HepG2 (cell line): ENCODE measurements around the gene SLC22A5. TPM values are rescaled to one million over a fixed set of nuclear protein-coding genes. Genes with fewer than 3 reads are reported as not detected.

Source experiments
- BRD4 ChIP-seq: sonication (generic); formaldehyde crosslinking; IDR thresholded peaks from 2 replicates; pipeline ENCODE4 v1.4.0; 2020; ENCODE audit warnings: missing genetic modification reagents
- CBX1 ChIP-seq: IDR thresholded peaks from one replicate; pipeline ENCODE4 v1.6.1; 2016; ENCODE audit warnings: antibody characterized with exemption, low read depth
- CBX2 ChIP-seq, 2 experiments: fragments of 200-600 bp in 1 of 2; sonication (generic); formaldehyde crosslinking in 1 of 2; IDR thresholded peaks; 2 replicates each; pipeline versions ENCODE4 v1.7.0 to v1.8.1; 2018 to 2022; ENCODE audit warnings: low read depth in 2 of 2, low read length in 1 of 2, mild to moderate bottlenecking in 1 of 2, missing genetic modification reagents in 1 of 2
- EP300 ChIP-seq, 3 experiments: sonication (generic) in 1 of 3; formaldehyde crosslinking in 1 of 3; IDR thresholded peaks; 2 replicates each; pipeline versions ENCODE4 v1.5.1 to v1.6.1; 2011 to 2020; ENCODE audit warnings: low read depth in 2 of 3, low read length in 2 of 3, borderline replicate concordance in 1 of 3, improper control_type of control experiment in 1 of 3, mild to moderate bottlenecking in 1 of 3, missing genetic modification reagents in 1 of 3, moderate library complexity in 1 of 3
- HNRNPL ChIP-seq: fragments of 200-400 bp; formaldehyde crosslinking; IDR thresholded peaks from 2 replicates; pipeline ENCODE4 v1.6.1; 2017; ENCODE audit warnings: mild to moderate bottlenecking, low read depth, low read length
- MTF1 ChIP-seq: sonication (generic); formaldehyde crosslinking; IDR thresholded peaks from 2 replicates; pipeline ENCODE4 v1.5.0; 2020; ENCODE audit warnings: missing genetic modification reagents
- PRDM10 ChIP-seq: sonication (generic); formaldehyde crosslinking; IDR thresholded peaks from 2 replicates; pipeline ENCODE4 v1.4.0; 2020; ENCODE audit warnings: low read depth, missing genetic modification reagents
- SRF ChIP-seq: IDR thresholded peaks from 2 replicates; pipeline ENCODE4 v1.6.1; 2011; ENCODE audit warnings: mild to moderate bottlenecking, low read depth, low read length, moderate library complexity
- ZNF232 ChIP-seq: sonication (generic); formaldehyde crosslinking; IDR thresholded peaks from 2 replicates; pipeline ENCODE4 v1.4.0; 2020; ENCODE audit warnings: missing genetic modification reagents, borderline replicate concordance
- ZNF34 ChIP-seq: sonication (generic); formaldehyde crosslinking; IDR thresholded peaks from 2 replicates; pipeline ENCODE4 v1.4.0; 2020; ENCODE audit warnings: mild to moderate bottlenecking, missing genetic modification reagents, borderline replicate concordance
- ZNF556 ChIP-seq: sonication (generic); formaldehyde crosslinking; IDR thresholded peaks from 2 replicates; pipeline ENCODE4 v1.4.0; 2020; ENCODE audit warnings: mild to moderate bottlenecking, missing genetic modification reagents, borderline replicate concordance
- ZNF607 ChIP-seq: sonication (generic); formaldehyde crosslinking; IDR thresholded peaks from 2 replicates; pipeline ENCODE4 v1.5.1; 2020; ENCODE audit warnings: missing genetic modification reagents, mild to moderate bottlenecking, borderline replicate concordance
- ZNF644 ChIP-seq: IDR thresholded peaks from 2 replicates; pipeline ENCODE4 v1.6.1; 2016; ENCODE audit warnings: low read depth
- ZSCAN21 ChIP-seq: sonication (generic); formaldehyde crosslinking; IDR thresholded peaks from 2 replicates; pipeline ENCODE4 v1.8.0; 2022; ENCODE audit warnings: mild to moderate bottlenecking, missing genetic modification reagents, moderate library complexity, borderline replicate concordance
- polyA plus RNA-seq, 8 experiments: library from polyadenylated mRNA; depleted of rRNA in 3 of 8; stranded (reverse) in 7 of 8; unstranded in 1 of 8; fragments of >200 nt; fragmentation: Illumina TruSeq in 4 of 8; extraction: Trizol in 4 of 8; gene quantifications; 2 replicates each; pipeline versions ENCODE4 v1.2.1 to v1.2.3, GENCODE V29; 2011 to 2016; ENCODE audit warnings: low read depth in 4 of 8, missing spikeins in 1 of 8, mixed read lengths in 1 of 8; ENCODE audit not compliant: insufficient read depth in 1 of 8
- total RNA-seq, 5 experiments: library from RNA; depleted of rRNA; stranded (reverse); fragments of >200 nt; fragmentation: Illumina TruSeq; extraction: Trizol; gene quantifications; 2 replicates each; pipeline ENCODE4 v1.2.3, GENCODE V29; 2016; ENCODE audit warnings: low read depth in 1 of 5
- TF ChIP-seq, protein P1 (sequence below): sonication (generic); formaldehyde crosslinking; IDR thresholded peaks from 2 replicates; pipeline ENCODE4 v1.5.0; 2020; ENCODE audit warnings: mild to moderate bottlenecking, missing genetic modification reagents
- TF ChIP-seq, protein P2 (sequence below): sonication (generic); formaldehyde crosslinking; IDR thresholded peaks from 2 replicates; pipeline ENCODE4 v1.4.0; 2020; ENCODE audit warnings: missing genetic modification reagents
- TF ChIP-seq, protein P3 (sequence below): sonication (generic); formaldehyde crosslinking; IDR thresholded peaks from 2 replicates; pipeline ENCODE4 v1.4.0; 2020; ENCODE audit warnings: missing genetic modification reagents, borderline replicate concordance

SLC22A5 gene
- total and polyA plus RNA-seq, 2 of the 13 experiments (the other 11 are each of a cell fraction or from before 2014, with no cell fraction given), result 7.1 to 15.1 TPM

GRCh38 chr5:132369474-132370180 lies at the start of gene SLC22A5 (continued):
- TF ChIP-seq ZNF232 (CRISPR knock-in tag) (peak; percentile 46; the same call in 1 of the 2 replicates), PRDM10 (CRISPR knock-in tag) (no peak), ZNF607 (CRISPR knock-in tag) (peak; percentile 65), BRD4 (CRISPR knock-in tag) (peak; percentile 40; the same call in 1 of the 2 replicates), ZNF644 (CRISPR knock-in tag) (no peak), MTF1 (CRISPR knock-in tag) (peak; percentile 77), ZSCAN21 (peak; percentile 75; the same call in 1 of the 2 replicates), SRF (no peak), ZNF34 (0 out of 2 replicates have a peak, but pooled peaks have one; percentile 50), HNRNPL (0 out of 2 replicates have a peak, but pooled peaks have one; percentile 30), CBX2 (IDR thresholded peaks at IDR 0.05; ENCODE audit: low read depth, low read length) (no peak), CBX2 (CRISPR knock-in tag; IDR thresholded peaks at IDR 0.05; ENCODE audit: low read depth) (peak; percentile 34; the same call in 1 of the 2 replicates), EP300 (IDR thresholded peaks at IDR 0.05; ENCODE audit: low read depth in 2 of 2, low read length in 2 of 2) (peak in 1 of 2 experiments; percentile 8; a peak in 1 of 4 replicates), EP300 (CRISPR knock-in tag; IDR thresholded peaks at IDR 0.05; ENCODE audit: borderline replicate concordance) (no peak), CBX1 (no peak), ZNF556 (CRISPR knock-in tag) (peak; percentile 66; the same call in 1 of the 2 replicates)
- TF ChIP-seq, protein P1, sequence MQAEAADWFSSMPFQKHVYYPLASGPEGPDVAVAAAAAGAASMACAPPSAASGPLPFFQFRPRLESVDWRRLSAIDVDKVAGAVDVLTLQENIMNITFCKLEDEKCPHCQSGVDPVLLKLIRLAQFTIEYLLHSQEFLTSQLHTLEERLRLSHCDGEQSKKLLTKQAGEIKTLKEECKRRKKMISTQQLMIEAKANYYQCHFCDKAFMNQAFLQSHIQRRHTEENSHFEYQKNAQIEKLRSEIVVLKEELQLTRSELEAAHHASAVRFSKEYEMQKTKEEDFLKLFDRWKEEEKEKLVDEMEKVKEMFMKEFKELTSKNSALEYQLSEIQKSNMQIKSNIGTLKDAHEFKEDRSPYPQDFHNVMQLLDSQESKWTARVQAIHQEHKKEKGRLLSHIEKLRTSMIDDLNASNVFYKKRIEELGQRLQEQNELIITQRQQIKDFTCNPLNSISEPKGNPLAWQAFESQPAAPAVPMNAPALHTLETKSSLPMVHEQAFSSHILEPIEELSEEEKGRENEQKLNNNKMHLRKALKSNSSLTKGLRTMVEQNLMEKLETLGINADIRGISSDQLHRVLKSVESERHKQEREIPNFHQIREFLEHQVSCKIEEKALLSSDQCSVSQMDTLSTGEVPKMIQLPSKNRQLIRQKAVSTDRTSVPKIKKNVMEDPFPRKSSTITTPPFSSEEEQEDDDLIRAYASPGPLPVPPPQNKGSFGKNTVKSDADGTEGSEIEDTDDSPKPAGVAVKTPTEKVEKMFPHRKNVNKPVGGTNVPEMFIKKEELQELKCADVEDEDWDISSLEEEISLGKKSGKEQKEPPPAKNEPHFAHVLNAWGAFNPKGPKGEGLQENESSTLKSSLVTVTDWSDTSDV (CRISPR knock-in tag), result no peak
- TF ChIP-seq, protein P2, sequence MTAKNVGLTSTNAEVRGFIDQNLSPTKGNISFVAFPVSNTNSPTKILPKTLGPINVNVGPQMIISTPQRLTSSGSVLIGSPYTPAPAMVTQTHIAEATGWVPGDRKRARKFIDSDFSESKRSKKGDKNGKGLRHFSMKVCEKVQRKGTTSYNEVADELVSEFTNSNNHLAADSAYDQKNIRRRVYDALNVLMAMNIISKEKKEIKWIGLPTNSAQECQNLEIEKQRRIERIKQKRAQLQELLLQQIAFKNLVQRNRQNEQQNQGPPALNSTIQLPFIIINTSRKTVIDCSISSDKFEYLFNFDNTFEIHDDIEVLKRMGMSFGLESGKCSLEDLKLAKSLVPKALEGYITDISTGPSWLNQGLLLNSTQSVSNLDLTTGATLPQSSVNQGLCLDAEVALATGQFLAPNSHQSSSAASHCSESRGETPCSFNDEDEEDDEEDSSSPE (CRISPR knock-in tag), result peak; percentile 13
- TF ChIP-seq, protein P3, sequence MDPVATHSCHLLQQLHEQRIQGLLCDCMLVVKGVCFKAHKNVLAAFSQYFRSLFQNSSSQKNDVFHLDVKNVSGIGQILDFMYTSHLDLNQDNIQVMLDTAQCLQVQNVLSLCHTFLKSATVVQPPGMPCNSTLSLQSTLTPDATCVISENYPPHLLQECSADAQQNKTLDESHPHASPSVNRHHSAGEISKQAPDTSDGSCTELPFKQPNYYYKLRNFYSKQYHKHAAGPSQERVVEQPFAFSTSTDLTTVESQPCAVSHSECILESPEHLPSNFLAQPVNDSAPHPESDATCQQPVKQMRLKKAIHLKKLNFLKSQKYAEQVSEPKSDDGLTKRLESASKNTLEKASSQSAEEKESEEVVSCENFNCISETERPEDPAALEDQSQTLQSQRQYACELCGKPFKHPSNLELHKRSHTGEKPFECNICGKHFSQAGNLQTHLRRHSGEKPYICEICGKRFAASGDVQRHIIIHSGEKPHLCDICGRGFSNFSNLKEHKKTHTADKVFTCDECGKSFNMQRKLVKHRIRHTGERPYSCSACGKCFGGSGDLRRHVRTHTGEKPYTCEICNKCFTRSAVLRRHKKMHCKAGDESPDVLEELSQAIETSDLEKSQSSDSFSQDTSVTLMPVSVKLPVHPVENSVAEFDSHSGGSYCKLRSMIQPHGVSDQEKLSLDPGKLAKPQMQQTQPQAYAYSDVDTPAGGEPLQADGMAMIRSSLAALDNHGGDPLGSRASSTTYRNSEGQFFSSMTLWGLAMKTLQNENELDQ, result no peak
